ENCODE results near the gene TRIB2. TPM values are rescaled to one million over a fixed set of nuclear protein-coding genes. Genes with fewer than 3 reads are reported as not detected.

Gene TRIB2
- total RNA-seq, 1 experiment from 2014 or later: 8.6 TPM

DNA sequence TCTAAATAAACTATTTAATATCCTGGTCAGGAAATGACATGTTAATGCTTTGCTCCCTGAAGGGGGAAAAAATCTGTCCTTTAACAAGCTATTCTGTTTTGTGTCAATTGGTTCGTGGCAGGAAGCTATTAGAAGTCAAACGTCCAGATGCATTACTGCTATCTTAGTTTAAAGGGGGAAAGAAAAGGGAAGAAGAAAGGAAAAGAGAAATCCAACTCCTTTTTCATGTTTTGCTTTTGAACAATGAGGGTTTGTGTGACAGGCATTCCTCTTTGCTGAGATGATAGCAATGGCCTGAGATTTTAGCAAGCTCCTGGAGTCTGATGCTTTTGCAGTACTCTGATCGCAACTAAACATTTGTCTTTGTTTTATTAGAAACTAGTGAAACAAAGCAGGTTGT is 24.6 kb downstream of the TRIB2 start:
- DNase-seq (ENCODE audit: low spot score): no peak

DNA sequence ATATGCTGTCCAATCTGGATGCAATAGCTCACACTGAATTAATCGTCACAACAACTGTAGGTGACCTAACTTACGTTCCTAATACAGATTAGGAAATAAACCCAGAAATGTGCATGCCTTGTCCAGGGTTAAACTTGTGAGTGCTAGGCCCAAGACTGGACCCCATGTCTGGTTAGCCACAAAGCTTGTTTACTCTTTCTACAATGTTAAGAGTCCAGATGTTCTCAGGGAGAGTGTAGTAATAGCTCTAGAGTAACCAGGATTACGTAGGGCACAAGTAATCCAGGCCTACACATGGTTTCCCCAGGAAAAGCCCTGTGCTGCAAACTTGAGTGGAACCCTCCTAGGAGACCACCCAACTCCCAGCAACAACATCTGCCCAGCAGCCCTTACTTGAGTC is 26.2 kb downstream of the TRIB2 start:
- DNase-seq (ENCODE audit: low spot score): no peak

DNA sequence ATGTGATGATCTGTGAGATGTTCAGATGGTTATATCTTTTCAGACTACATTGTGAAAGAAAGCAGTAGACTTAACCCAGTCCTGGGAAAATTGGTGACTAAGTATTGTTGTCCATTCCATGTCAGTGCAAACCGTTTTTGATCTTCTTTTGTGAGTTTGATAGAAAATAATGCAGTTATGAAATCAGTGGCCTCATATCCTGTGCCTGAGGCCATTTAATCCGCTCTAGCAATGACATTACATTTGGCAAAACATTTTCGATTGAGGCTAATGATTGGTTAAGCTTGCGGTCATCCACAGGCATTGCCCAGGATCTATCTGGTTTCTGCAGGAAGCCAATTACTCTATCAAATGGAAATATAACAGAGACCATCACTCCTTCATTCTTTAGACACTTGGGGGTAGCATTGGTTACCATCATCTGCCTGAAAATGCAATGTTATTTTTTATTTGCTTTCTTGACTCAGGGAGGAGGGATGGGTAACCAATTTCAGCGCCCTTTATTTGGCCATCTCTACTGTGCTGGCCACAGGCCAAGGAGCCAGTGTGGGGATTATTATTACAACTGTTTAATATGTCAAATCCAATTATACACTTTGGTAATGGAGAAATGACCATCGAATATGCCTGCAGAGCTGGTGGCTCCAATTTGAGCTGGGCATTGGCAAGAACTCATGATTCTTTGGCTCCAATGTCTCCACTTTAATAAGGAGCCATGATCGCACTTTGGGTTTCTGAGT is 33.6 kb downstream of the TRIB2 start:
- DNase-seq (ENCODE audit: low spot score): no peak

DNA sequence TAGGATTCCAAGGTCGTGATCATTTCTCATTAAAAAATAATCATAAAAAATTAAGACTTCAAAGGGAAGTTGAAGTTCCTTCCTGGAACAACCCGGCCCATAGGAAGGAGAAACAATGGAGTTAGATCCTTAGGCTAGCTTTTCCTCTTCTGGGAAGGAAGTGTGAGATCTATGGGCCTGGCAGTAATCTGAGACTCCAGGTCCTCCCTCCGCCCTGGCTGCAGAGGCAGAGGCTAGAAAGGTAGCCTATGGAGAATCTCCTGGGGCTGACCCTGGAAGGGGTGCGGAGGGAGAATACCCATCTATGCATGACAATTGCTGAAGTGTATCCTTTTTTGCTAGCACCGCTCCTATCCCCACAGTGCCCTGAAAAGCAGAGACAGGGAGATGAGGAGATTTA is 37.9 kb downstream of the TRIB2 start:
- DNase-seq (ENCODE audit: low spot score): no peak

DNA sequence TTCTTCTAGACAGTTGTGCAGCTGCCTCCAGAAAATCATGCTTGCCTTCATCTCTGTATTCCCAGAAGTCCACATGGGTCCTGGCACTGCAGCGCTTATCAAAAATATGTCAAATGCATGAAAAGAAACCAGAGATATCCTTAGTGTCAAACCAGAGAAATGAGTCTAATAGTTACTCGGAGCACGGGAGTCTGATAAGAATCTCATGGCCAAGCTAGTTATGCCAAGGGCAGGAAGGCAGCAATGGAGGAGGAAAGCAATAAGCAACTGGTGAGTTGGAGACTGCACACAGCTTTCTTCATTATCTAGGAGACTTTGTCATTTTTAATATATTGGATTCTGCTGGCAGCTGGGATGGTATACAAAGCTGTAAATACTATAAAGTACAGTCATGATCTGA is 38.6 kb downstream of the TRIB2 start:
- DNase-seq (ENCODE audit: low spot score): no peak

DNA sequence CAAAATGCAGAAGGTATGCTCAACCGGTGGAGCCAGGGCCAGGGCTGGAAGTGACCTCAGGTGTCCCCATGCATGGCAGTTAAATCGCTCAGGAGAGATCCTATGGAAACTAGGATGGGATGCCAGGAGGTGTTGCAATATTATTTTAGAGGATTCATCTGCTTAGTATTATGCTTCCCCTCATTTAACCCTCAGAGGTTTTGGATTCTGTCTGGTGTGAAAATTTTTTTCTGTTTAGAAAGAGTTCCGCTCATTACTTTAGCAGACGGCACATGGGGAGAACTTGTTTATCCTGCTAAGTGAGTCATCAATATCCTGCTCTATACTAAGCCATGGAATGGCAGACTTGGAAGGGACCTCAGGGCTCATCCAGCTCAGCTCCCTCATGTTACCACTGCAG is 42.5 kb downstream of the TRIB2 start:
- peak; percentile 35 for DNase-seq (ENCODE audit: low spot score)

DNA sequence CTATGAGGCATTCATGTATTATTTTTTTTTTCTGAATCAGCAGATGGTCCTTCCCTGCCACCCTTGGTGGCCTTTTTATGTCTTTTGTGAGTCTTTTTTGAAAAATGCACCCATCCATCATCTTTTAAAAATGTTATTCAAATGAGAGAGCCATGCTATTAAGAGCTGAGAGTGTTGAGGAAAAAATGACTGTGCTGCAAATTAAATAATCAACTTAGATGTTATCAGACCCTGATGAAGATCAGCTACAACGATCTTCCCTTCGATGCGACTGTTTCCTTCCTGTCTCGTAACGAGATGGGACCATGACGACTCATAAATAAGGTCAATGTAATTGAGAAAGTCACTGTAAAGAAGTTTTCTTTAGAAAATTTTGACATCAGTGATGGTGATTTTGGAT is 44.4 kb downstream of the TRIB2 start:
- DNase-seq (ENCODE audit: low spot score): no peak

DNA sequence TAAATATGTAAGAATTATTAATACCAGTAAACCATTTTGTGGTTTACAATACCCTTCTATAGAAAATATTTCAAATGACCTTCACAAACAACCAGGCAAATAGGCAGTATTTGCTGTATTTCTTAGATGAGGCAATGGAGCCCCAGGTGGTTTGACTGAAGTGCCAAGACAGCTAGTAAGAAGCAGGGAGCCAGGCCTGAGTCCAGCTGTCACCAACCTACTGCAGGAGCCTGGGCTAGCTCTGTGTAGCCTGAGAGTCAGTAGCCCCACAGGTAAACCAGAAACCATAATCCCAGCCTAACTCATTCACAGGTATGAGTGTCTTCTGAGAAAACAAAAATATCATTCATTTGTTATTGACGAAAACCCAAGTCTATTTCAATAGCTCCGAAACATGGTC is 45.6 kb downstream of the TRIB2 start:
- no peak for DNase-seq (ENCODE audit: low spot score)

DNA sequence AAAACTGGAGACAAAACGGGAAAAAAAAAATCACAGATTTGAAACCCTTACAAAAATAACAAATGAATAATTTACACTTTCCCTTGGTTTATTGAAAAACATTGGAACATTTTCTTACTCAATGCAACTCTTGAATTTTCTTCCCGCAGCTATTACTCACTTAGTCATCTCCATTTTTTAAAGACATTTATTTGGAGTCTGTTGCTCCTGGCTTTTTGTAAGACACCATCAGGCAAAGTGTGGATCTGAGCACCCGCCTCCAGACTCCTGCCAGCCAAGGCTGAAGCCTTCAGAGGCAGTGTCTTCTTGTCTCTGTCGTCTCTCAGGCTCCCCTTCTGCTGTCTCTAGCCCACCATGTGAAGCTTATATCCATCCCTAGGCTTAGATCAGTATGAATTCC is 46.2 kb downstream of the TRIB2 start:
- DNase-seq (ENCODE audit: low spot score): no peak

DNA sequence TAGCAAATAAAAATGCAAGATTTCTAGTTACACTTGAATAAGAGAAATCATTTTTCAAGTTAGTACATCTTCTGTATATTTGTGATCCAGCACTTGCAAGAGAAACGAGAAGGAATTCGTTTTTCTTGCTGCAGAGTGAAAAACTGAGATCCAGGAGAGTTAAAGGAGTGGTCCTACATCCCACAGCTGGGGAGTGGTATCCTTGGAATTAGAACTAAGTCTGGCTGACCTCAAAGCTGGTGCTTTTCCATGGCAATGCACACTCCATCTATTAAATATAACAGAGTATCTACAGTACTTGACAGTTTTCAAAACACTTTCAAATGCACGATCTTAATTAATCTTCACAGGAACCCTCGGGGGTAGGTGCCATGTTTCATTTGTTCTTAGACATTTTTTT is 46.8 kb downstream of the TRIB2 start:
- DNase-seq (ENCODE audit: low spot score): no peak

DNA sequence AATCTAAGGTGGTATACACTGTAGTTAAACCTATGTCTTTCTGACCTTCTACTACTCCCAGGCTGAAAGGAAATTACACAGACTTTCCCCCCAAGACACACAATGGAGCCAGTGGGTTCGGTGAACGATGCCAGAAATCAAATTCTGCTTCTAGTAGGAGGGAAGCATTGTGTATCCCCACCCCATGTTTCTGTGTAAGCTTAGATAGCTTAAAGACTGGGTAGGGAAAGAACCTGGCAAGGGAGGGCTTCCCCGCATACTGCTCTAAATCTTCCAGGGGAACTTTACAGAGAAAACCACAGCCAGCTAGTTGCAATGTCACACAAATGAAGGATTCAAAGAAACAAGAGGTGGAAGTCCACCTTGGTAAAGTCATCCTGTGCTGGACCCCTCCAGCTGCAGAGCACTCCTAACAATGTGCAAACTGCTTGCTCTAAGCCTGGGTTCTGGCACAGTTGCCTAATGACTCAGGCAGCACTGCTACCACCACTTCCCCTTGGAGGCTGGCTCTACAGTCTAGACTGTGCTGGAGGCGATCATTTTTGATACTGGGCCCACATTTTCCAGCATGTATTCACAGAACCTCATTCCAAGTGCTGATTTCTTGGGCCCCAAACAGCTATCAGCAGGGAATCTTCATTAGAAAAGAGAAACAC is 47.5 kb downstream of the TRIB2 start:
- DNase-seq (ENCODE audit: low spot score): no peak

DNA sequence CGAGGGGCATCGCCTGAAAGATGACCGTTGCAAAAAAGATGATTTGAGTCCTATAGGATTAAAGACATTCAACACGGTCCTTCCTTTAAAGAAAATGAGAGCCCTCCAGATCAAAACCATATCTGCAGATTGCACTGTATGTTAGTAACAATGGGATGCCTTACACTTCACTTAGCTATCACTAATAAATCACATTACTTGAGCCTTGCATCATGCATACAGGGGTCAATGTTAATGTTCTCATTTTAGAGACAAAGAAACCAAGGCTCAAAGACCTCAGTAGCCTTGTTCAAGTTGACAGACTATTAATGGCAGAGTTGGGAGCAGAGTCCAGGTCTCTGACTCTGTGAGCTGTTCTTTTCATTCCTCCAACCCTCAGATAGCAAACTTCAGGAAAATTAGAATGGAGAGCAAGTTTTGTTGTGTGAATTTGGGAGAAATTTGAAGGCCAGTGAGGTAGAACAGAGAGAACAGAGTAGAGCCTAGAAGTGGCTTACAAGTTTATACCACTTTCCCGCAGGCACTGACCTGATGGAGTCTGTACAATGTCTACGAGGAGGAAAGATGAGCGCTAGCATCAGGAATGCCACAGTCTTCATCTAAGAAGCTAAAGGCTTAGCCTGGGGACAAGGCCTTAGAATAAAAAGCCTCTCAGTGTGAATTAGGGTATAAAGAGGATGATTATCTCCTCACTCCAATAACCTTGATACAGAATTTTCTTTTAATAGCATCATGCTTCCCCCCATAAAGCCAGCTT is 48.3 kb downstream of the TRIB2 start:
- DNase-seq (ENCODE audit: low spot score): no peak

DNA sequence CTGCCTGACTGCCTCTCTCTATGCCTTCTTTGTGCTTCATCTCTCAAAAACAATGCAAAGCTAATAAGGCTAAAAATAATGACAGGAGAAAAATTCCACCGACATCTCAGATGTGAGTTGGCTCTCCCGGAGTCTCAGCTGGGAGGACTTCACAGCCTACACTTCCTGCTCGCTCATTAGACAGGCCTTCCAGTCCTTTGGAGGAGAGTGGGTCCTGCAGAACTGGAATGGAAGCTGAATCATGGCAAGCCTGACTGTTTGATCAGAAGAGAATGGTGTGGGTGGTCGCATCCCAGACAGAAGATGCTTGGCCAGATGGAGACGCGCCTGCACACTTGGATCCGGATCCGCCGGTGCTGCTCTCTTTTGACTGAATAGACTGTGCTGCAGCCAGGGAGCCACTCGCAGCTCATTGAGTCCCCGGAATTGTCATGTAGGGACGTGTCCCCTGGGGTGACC is 49.7 kb downstream of the TRIB2 start:
- DNase-seq (ENCODE audit: low spot score): no peak

DNA sequence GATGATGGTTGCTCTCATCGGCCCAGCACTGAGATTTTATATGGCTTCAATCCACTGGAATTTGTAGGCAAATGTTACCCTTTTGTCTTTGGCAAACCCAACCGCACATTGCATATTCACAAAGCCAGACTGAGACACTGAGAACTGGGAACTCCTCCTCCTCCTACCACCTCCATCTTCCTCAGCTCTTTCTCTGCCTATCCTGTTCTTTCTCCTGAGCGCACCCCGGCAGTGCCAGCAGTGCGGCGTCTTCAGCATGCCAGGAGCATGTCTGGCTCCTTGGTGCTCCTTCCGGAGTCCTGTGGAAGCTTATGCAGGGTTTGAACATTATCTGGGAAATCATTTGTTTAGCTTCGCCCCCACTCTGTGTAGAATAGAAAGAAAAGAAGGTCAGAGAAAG is 50.8 kb downstream of the TRIB2 start:
- no peak for DNase-seq (ENCODE audit: low spot score)

DNA sequence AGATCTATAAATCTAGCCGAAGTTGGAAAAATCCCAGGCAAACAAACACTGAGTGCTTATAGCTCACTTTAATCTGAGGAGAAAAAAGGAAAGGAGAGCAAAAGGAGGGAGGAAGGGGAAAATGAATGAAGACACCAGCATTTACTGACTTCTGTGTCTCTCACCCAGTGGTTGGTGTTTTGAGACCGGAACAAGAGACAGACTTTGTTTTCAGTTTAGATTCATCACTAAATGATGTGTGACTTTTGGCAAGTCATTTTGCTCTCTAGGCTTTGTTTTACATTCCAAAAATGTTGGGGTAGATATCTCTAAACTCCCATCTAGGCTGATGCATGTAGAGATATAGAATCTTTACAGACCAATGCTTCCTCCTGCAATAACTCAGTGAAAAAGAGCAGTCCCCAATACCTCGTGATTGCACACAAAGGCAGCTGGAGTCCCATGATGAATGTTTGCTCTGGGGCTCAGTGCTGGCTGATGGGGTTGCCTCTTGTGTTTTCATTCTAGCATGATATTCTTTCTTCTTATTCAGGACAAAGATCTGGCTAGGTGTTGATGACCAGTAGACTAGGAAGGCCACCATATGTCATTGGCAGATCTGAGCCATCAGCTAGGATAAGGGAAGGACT is 51.4 kb downstream of the TRIB2 start:
- DNase-seq (ENCODE audit: low spot score): no peak

DNA sequence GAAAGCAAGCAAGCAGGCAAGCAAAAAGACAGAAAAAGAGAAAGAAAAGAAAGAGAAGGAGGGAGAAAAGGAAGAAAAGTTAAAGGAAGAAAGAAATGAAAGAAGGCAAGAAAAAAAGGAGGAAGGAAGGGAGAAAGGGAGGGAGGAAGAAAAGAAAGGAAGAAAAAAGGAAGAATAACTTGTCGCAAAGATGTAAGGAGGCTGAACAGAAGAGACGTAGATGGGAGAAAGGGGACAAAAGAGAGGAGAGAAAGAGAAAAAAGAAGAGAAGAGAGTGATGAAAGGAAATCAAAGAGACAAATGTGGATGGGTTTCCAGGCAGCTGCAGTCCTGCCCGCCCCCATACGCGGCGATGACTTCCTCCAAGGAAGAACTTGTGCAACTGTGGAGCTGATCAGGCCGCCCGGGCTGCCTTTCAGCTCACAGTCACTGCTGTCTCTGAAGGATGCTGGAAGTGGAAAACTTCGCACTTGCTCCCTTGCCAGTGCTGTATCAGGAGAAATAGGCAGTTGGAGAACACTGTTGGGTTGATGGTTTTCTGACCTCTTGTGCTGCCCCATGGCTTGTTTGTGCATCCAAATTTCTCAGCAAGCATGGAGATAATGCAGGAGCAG is 52.9 kb downstream of the TRIB2 start:
- DNase-seq (ENCODE audit: low spot score): no peak

DNA sequence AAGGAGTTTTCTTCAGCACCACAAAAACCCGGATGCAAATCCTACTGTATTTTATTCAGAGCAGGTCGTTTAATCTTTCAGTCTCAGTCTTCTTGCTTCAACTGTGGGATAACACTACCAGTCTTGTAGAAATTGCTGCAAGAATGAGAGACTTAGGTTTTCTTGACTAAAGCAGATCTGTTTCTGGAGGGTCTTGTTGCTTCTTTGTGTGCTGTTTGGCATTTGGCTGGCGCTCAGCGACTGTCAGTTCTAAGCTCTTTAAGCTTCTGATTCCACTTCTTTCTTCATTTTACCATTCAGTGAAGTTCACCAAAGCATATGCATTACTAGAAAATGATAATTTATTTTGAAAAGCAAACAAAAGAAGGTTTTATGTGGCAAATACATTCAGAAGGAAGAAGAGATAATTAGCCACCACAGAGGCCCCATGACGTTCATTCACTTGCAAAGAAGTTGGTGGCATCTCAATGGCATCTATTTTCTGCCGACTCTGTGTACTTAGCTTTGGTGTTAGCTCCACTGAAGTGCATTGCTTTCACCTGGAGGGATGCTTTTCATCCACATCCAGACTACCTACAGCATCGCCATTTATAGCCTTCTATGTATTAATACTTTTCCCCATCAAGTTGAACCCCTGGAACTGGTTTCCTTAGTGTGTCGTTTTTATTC is 53.7 kb downstream of the TRIB2 start:
- DNase-seq (ENCODE audit: low spot score): no peak

DNA sequence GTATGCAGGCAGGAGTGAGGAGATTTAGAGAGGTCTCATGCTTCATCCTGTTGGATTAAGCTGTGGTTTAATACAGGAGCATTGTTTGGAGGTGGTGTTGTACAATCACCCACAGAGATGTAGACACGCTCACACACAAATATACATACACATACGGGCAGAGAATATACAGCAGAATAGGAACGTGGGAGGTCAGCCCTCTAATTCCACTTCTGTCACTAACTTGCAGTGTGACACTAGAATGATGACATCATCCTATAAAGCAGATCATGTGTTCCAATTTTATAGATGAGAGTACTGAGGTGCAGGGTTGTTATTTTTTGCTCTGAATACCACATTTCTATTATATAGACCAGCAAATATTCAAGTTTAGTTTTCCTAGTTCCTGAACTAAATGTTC is 54.4 kb downstream of the TRIB2 start:
- DNase-seq (ENCODE audit: low spot score): no peak

DNA sequence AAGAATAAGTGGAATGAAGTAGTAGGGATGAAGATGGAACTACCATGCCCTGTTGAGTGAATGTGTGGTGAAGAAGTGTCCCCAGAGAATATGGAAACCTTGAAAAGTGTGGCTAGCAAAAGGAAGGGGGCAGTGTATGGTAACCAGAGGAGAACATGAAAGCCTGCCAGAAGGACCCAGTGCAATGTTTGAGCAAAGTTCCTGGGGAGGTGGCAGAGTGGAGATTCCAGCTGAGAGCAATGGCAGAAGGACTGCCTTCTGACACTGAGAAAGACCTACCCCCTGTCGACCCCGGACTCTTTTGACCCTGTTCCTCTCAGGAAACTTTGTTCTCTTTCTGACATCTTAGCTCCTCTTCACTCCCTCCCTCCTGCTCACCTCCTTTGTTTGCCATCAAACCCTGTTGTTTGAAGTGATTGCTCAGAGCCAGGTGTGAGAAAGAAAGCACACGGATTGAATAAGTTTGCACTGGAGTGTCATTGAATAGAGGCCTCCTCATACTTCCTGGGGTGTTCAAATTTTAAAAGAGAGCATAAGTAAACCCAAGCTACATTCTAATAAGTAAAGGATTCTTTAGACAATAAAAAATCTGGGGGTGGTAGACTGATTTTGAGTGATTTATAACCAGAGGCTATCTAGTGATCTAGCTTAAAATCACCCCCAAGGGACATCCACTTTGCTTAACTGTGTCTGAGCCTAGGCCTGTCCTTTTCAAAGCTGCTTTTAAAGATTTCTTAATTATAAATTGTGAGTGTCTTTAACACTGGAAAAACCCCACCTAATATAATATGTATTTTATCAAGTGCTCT is 57.1 kb downstream of the TRIB2 start:
- DNase-seq (ENCODE audit: low spot score): no peak

DNA sequence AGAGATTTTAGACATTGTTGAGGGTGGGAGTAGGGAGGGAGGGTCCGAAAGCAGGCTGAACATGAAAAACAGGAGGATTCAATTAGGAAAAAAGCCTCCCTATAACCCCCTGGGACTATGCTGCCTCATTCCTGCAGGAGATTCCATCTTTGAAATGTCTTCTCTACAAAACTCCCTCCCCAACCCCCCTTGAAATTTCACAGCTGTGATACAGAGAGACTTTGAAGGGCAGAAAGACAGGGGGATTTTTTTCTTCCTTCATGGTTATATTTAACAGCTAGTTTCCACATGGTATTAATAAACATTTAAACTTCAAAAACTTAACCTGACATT is 57.6 kb downstream of the TRIB2 start:
- no peak for DNase-seq (ENCODE audit: low spot score)
